Measurements from ENCODE around the gene KRTAP10-3. TPM values are rescaled to one million over a fixed set of nuclear protein-coding genes. Genes with fewer than 3 reads are reported as not detected.

KRTAP10-3 gene
- total RNA-seq, 1 experiment from 2014 or later = not detected

DNA sequence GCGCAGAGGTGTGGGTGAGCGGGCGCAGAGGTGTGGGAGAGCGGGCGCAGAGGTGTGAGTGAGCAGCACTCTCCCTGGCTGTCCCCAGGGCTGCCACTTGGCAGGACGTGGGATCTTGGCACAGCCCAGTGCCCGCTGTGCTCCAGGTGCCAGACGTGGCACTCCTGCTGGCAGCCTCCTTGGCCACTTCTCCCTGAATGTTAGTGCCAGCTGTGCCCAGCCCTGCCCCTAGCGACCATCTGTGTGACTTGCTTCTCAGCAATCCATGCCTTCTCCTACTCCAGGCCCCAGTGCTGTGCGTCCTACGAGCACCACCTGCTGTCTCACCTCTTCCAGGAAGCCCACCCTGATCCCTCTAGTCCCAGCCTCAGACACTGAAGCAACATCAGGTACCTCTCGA is 49.1 kb downstream of the KRTAP10-3 start:
- H3K36me3 Mint-ChIP-seq (ENCODE audit: insufficient read depth, unreplicated experiment) = no peaks in the 10 kb centered on the region
- POLR2A ChIA-PET = no interaction called here
- Histone ChIP-seq H3K4me3 (ENCODE audit: low read depth, low read length) (no peak overlapping the region), H3K9me3 (no peaks in the 10 kb centered on the region), H3K36me3 (ENCODE audit: control insufficient read depth, insufficient read depth, low read length) (no peaks in the 10 kb centered on the region), H3K27me3 (replicated peaks; ENCODE audit: control insufficient read depth, insufficient read depth, low read length) (no peaks in the 10 kb centered on the region), H3K4me1 (peaks cover 9% of the 10 kb centered on the region)
- H3K27ac Mint-ChIP-seq (ENCODE audit: unreplicated experiment) = peak overlapping the region; percentile 19
- intact Hi-C loops (cut with micrococcal nuclease; ENCODE audit: unreplicated experiment) = no loop called here
- DNase-seq = no peak
- H3K27me3 Mint-ChIP-seq (ENCODE audit: insufficient read depth, unreplicated experiment) = no peaks in the 10 kb centered on the region
- no peaks in the 10 kb centered on the region for H3K9me3 Mint-ChIP-seq (ENCODE audit: unreplicated experiment)
- CTCF ChIA-PET = interaction anchor here (0.6 to 1.8 kb wide), 4 partner anchors 117 to 284 kb away, joined by 3 to 46 read pairs (median 24); no protein-coding TSS in a partner anchor
- TF ChIP-seq, protein P1, sequence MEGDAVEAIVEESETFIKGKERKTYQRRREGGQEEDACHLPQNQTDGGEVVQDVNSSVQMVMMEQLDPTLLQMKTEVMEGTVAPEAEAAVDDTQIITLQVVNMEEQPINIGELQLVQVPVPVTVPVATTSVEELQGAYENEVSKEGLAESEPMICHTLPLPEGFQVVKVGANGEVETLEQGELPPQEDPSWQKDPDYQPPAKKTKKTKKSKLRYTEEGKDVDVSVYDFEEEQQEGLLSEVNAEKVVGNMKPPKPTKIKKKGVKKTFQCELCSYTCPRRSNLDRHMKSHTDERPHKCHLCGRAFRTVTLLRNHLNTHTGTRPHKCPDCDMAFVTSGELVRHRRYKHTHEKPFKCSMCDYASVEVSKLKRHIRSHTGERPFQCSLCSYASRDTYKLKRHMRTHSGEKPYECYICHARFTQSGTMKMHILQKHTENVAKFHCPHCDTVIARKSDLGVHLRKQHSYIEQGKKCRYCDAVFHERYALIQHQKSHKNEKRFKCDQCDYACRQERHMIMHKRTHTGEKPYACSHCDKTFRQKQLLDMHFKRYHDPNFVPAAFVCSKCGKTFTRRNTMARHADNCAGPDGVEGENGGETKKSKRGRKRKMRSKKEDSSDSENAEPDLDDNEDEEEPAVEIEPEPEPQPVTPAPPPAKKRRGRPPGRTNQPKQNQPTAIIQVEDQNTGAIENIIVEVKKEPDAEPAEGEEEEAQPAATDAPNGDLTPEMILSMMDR (IDR thresholded peaks at IDR 0.05; ENCODE audit: insufficient read depth in 1 of 2, low read depth in 1 of 2, low read length in 1 of 2, severe bottlenecking in 1 of 2, unreplicated experiment in 1 of 2) = no peak
- BruUV-seq (replicated peaks) = no TSS peak
- no peak overlapping the region for H3K4me3 Mint-ChIP-seq (ENCODE audit: unreplicated experiment)
- no peaks in the 10 kb centered on the region for H3K4me1 Mint-ChIP-seq (ENCODE audit: low read depth, unreplicated experiment)

DNA sequence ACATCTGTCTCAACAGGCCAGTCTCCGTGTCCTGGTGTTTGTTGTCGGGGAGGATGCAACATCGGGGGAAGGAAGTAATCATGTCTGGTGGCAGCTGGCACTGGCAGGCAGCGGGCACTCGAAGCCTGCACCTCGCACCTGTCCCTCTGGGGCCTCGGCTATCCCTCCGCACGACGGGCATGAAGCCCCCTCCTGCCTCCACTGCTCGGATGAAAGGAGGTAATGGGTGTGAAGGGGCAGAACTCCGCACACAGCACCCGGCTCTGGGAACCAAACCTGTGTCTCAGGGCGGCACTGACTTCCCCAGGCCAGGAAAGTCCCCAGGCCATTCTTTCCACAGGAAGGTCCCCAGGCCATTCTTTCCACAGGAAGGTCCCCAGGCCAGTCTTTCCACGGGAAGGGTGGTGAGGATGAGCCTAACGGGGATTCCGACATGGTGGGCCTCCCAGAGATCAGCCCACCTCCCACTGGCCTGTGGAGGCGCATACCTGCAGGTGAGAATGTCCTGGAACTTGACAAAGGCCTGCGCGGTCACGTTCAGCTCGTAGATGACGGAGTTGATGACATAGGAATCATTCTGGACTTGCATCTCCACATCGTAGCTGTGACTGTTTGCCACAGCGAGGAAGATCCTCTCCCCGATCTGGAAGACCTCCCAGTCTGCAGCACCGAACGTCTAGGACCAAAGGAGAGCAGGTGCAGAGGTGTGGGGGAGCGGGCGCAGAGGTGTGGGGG is 49.7 kb downstream of the KRTAP10-3 start:
- TF ChIP-seq, protein P1 (IDR thresholded peaks at IDR 0.05; ENCODE audit: insufficient read depth in 1 of 2, low read depth in 1 of 2, low read length in 1 of 2, severe bottlenecking in 1 of 2, unreplicated experiment in 1 of 2) = no peak
- Histone ChIP-seq H3K4me3 (ENCODE audit: low read depth, low read length) (no peak overlapping the region), H3K4me1 (peaks cover 9% of the 10 kb centered on the region), H3K9me3 (no peaks in the 10 kb centered on the region), H3K27me3 (replicated peaks; ENCODE audit: control insufficient read depth, insufficient read depth, low read length) (no peaks in the 10 kb centered on the region), H3K36me3 (ENCODE audit: control insufficient read depth, insufficient read depth, low read length) (no peaks in the 10 kb centered on the region)
- H3K4me1 Mint-ChIP-seq (ENCODE audit: low read depth, unreplicated experiment) = no peaks in the 10 kb centered on the region
- intact Hi-C loops (cut with micrococcal nuclease; ENCODE audit: unreplicated experiment) = no loop called here
- H3K27me3 Mint-ChIP-seq (ENCODE audit: insufficient read depth, unreplicated experiment) = no peaks in the 10 kb centered on the region
- DNase-seq = no peak
- ChIA-PET POLR2A (no interaction called here), CTCF (no interaction called here)
- H3K4me3 Mint-ChIP-seq (ENCODE audit: unreplicated experiment) = no peak overlapping the region
- no peaks in the 10 kb centered on the region for H3K36me3 Mint-ChIP-seq (ENCODE audit: insufficient read depth, unreplicated experiment)
- BruUV-seq (replicated peaks) = no TSS peak
- no peaks in the 10 kb centered on the region for H3K9me3 Mint-ChIP-seq (ENCODE audit: unreplicated experiment)
- H3K27ac Mint-ChIP-seq (ENCODE audit: unreplicated experiment) = no peak overlapping the region

DNA sequence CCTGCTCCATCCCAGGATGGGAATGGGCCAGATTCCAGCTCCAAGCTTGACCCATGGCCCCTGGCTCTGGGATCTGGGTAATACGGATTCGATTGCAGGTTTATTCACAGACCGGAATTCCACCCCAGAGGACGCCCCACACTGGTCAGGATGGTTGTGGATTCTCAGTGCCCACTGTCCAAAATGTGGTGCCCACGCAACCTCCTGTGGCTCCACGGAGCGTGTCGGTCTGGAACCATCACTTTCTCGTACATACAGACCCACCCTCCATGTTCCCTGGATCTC is 50.2 kb downstream of the KRTAP10-3 start:
- no TSS peak for BruUV-seq (replicated peaks)
- no peaks in the 10 kb centered on the region for H3K27me3 ChIP-seq (replicated peaks; ENCODE audit: control insufficient read depth, insufficient read depth, low read length)
- intact Hi-C loops (cut with micrococcal nuclease; ENCODE audit: unreplicated experiment) = no loop called here
- TF ChIP-seq, protein P1 (IDR thresholded peaks at IDR 0.05; ENCODE audit: insufficient read depth in 1 of 2, low read depth in 1 of 2, low read length in 1 of 2, severe bottlenecking in 1 of 2, unreplicated experiment in 1 of 2) = no peak
- no peak overlapping the region for H3K27ac Mint-ChIP-seq (ENCODE audit: unreplicated experiment)
- H3K4me3 ChIP-seq (ENCODE audit: low read depth, low read length) = no peak overlapping the region
- POLR2A ChIA-PET = no interaction called here
- no peaks in the 10 kb centered on the region for H3K9me3 Mint-ChIP-seq (ENCODE audit: unreplicated experiment)
- H3K4me1 Mint-ChIP-seq (ENCODE audit: low read depth, unreplicated experiment) = no peaks in the 10 kb centered on the region
- H3K9me3 ChIP-seq = no peaks in the 10 kb centered on the region
- no peak for DNase-seq
- no peaks in the 10 kb centered on the region for H3K27me3 Mint-ChIP-seq (ENCODE audit: insufficient read depth, unreplicated experiment)
- H3K4me1 ChIP-seq = peaks cover 9% of the 10 kb centered on the region
- CTCF ChIA-PET = no interaction called here
- H3K36me3 ChIP-seq (ENCODE audit: control insufficient read depth, insufficient read depth, low read length) = no peaks in the 10 kb centered on the region
- no peaks in the 10 kb centered on the region for H3K36me3 Mint-ChIP-seq (ENCODE audit: insufficient read depth, unreplicated experiment)
- no peak overlapping the region for H3K4me3 Mint-ChIP-seq (ENCODE audit: unreplicated experiment)

Other genes with a start within 250 kb of the KRTAP10-3 start
- gene CFAP410, start 219.4 kb downstream of the KRTAP10-3 start, total RNA-seq (2022) = 16.5 and 20.1 TPM in 2 replicates
- gene TRPM2, start 205.2 kb downstream of the KRTAP10-3 start, total RNA-seq (2022) = 0.07 and 0.20 TPM in 2 replicates
- gene LRRC3, start 103.3 kb downstream of the KRTAP10-3 start, total RNA-seq (2022) = 4.5 and 4.7 TPM in 2 replicates
- not detected in 2 replicates for gene KRTAP10-1, start 18.6 kb downstream of the KRTAP10-3 start, total RNA-seq (2022)
- gene KRTAP10-2, start 7.3 kb downstream of the KRTAP10-3 start, total RNA-seq (2022) = not detected in 2 replicates
- not detected in 2 replicates for gene KRTAP10-4, start 14.9 kb upstream of the KRTAP10-3 start, total RNA-seq (2022)
- not detected in 2 replicates for gene KRTAP10-5, start 21.8 kb upstream of the KRTAP10-3 start, total RNA-seq (2022)
- not detected in 2 replicates for gene KRTAP10-6, start 33.7 kb upstream of the KRTAP10-3 start, total RNA-seq (2022)
- not detected in 2 replicates for gene KRTAP10-7, start 41.8 kb upstream of the KRTAP10-3 start, total RNA-seq (2022)
- gene KRTAP10-8, start 53.3 kb upstream of the KRTAP10-3 start, total RNA-seq (2022) = not detected in 2 replicates
- not detected in 2 replicates for gene KRTAP10-9, start 68.3 kb upstream of the KRTAP10-3 start, total RNA-seq (2022)
- not detected in 2 replicates for gene KRTAP10-10, start 78.6 kb upstream of the KRTAP10-3 start, total RNA-seq (2022)
- gene KRTAP10-11, start 87.6 kb upstream of the KRTAP10-3 start, total RNA-seq (2022) = not detected in 2 replicates
- not detected in 2 replicates for gene KRTAP12-4, start 95.9 kb upstream of the KRTAP10-3 start, total RNA-seq (2022)
- gene KRTAP12-3, start 99.1 kb upstream of the KRTAP10-3 start, total RNA-seq (2022) = not detected in 2 replicates
- not detected in 2 replicates for gene KRTAP12-2, start 108.1 kb upstream of the KRTAP10-3 start, total RNA-seq (2022)
- gene KRTAP12-1, start 123.4 kb upstream of the KRTAP10-3 start, total RNA-seq (2022) = not detected in 2 replicates
- gene KRTAP10-12, start 138.4 kb upstream of the KRTAP10-3 start, total RNA-seq (2022) = not detected in 2 replicates
- 0.12 and 0.32 TPM in 2 replicates for gene TSPEAR, start 152.8 kb upstream of the KRTAP10-3 start, total RNA-seq (2022)
- 91.3 and 103 TPM in 2 replicates for gene UBE2G2, start 243.0 kb upstream of the KRTAP10-3 start, total RNA-seq (2022)